Measurements from ENCODE around the gene CHSY1.

DNA sequence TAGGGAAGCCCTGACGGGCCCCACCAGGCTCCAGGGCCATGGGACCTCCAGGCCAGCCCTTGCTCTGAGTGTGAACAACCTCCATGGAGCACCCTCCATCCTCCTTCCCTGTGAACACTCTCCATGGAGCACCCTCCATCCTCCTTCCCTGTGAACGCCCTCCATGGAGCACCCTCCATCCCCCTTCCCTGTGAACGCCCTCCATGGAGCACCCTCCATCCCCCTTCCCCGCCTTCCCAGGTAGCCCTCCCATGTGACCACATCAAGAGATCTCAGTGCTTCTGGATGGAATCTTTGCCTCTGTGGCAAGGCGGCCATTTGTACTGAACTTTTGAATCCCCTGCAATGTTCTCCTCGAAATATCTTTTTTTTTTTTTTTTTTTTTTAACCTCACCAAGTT is 66.5 kb downstream of the CHSY1 start:
- TF ChIP-seq NFYA (IDR thresholded peaks at IDR 0.05; ENCODE audit: borderline replicate concordance, low read depth, low read length) (no peak), POLR2AphosphoS5 (IDR thresholded peaks at IDR 0.05; ENCODE audit: low read length) (no peak)
- TF ChIP-seq, protein P1, sequence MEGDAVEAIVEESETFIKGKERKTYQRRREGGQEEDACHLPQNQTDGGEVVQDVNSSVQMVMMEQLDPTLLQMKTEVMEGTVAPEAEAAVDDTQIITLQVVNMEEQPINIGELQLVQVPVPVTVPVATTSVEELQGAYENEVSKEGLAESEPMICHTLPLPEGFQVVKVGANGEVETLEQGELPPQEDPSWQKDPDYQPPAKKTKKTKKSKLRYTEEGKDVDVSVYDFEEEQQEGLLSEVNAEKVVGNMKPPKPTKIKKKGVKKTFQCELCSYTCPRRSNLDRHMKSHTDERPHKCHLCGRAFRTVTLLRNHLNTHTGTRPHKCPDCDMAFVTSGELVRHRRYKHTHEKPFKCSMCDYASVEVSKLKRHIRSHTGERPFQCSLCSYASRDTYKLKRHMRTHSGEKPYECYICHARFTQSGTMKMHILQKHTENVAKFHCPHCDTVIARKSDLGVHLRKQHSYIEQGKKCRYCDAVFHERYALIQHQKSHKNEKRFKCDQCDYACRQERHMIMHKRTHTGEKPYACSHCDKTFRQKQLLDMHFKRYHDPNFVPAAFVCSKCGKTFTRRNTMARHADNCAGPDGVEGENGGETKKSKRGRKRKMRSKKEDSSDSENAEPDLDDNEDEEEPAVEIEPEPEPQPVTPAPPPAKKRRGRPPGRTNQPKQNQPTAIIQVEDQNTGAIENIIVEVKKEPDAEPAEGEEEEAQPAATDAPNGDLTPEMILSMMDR (IDR thresholded peaks at IDR 0.05 in 2 of 3, conservative IDR thresholded peaks at IDR 0.05 in 1 of 3; ENCODE audit: control insufficient read depth in 2 of 3, extremely low read depth in 1 of 3, insufficient read depth in 1 of 3, low read depth in 3 of 3, low read length in 3 of 3) = no peak
- TF ChIP-seq, protein P2, sequence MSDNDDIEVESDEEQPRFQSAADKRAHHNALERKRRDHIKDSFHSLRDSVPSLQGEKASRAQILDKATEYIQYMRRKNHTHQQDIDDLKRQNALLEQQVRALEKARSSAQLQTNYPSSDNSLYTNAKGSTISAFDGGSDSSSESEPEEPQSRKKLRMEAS (IDR thresholded peaks at IDR 0.05; ENCODE audit: low read depth, low read length) = no peak

All from GM12878 (cell line).